H1 (cell line): Measurements from ENCODE around the gene TNS2. TPM values are rescaled to one million over a fixed set of nuclear protein-coding genes. Genes with fewer than 3 reads are reported as not detected.

Experiments used
- CTCF ChIA-PET: fragments of 300-600 bp; sonication (Branson Sonifier 250); formaldehyde crosslinking; loops from one replicate; lab custom pipeline; 2021; ENCODE audit not compliant: partially characterized antibody; lab: Charles Lee
- POLR2A ChIA-PET: fragments of 300-600 bp; sonication (Branson Sonifier 250); formaldehyde crosslinking; loops from one replicate; lab custom pipeline; 2021; ENCODE audit warnings: inconsistent platforms; ENCODE audit not compliant: partially characterized antibody; lab: Charles Lee
- DNase-seq, 2 experiments: peaks; one replicate each; pipeline versions ENCODE4 v3.0.0 to v3.0.0-alpha.2; 2010 to 2022; ENCODE audit warnings: low spot score in 2 of 2, low read depth in 1 of 2, mixed read lengths in 1 of 2
- FAIRE-seq: peaks from 2 replicates; lab custom pipeline; 2011; peaks lifted over from hg19 to GRCh38; lab: Jason Lieb, UNC
- H2AFZ ChIP-seq: 2 replicates; pipeline ENCODE4 v1.8.1; 2012; ENCODE audit warnings: low read length, inconsistent platforms
- H2AK5ac ChIP-seq: 2 replicates; pipeline ENCODE4 v1.6.1; 2013; ENCODE audit warnings: low read depth, low read length
- H2BK120ac ChIP-seq: replicated peaks from 2 replicates; pipeline ENCODE3; 2013; ENCODE audit warnings: low read depth, low read length, inconsistent platforms
- H2BK12ac ChIP-seq: 2 replicates; pipeline ENCODE4 v1.6.1; 2013; ENCODE audit warnings: low read depth, low read length
- H2BK15ac ChIP-seq: 2 replicates; pipeline ENCODE4 v1.6.1; 2013; ENCODE audit warnings: low read length
- H2BK20ac ChIP-seq: 2 replicates; pipeline ENCODE4 v1.6.1; 2013; ENCODE audit warnings: low read length
- H2BK5ac ChIP-seq: 2 replicates; pipeline ENCODE4 v1.6.1; 2013; ENCODE audit warnings: low read depth, low read length
- H3K14ac ChIP-seq: 2 replicates; pipeline ENCODE4 v1.6.1; 2013; ENCODE audit warnings: inconsistent platforms; ENCODE audit not compliant: insufficient read length
- H3K18ac ChIP-seq: 2 replicates; pipeline ENCODE4 v1.6.1; 2013; ENCODE audit warnings: low read length; ENCODE audit errors: extremely low read depth
- H3K23ac ChIP-seq: 2 replicates; pipeline ENCODE4 v1.6.1; 2013; ENCODE audit warnings: inconsistent platforms; ENCODE audit not compliant: insufficient read length
- H3K23me2 ChIP-seq: 2 replicates; pipeline ENCODE4 v1.6.1; 2013; ENCODE audit warnings: low read depth, low read length
- H3K27ac ChIP-seq: 2 replicates; pipeline ENCODE4 v1.6.1; 2011; ENCODE audit warnings: low read depth, low read length, inconsistent platforms
- H3K27me3 ChIP-seq, 4 experiments: replicated peaks in 1 of 4; 1 replicate in 1 of 4; 2 replicates in 3 of 4; pipeline versions ENCODE4 v1.6.1 to v1.8.1; 2011 to 2013; ENCODE audit warnings: low read length in 3 of 4, mild to moderate bottlenecking in 3 of 4, inconsistent platforms in 2 of 4, mixed read lengths in 2 of 4, moderate library complexity in 1 of 4; ENCODE audit not compliant: control insufficient read depth in 3 of 4, insufficient read depth in 3 of 4; ENCODE audit errors: extremely low read depth in 1 of 4
- H3K36me3 ChIP-seq, 4 experiments: 2 replicates each; pipeline versions ENCODE4 v1.6.1 to v1.8.1; 2011 to 2013; ENCODE audit warnings: mild to moderate bottlenecking in 4 of 4, low read length in 3 of 4, moderate library complexity in 2 of 4, control low read depth in 1 of 4, inconsistent platforms in 1 of 4; ENCODE audit not compliant: insufficient read depth in 4 of 4, control insufficient read depth in 2 of 4
- H3K4ac ChIP-seq: replicated peaks from 2 replicates; pipeline ENCODE3; 2013; ENCODE audit warnings: low read length, low read depth, mixed read lengths, inconsistent platforms; ENCODE audit not compliant: insufficient read length
- H3K4me1 ChIP-seq, 4 experiments: replicated peaks in 1 of 4; 1 replicate in 1 of 4; 2 replicates in 3 of 4; pipeline versions ENCODE4 v1.6.1 to v1.8.1; 2011 to 2013; ENCODE audit warnings: low read length in 3 of 4, inconsistent platforms in 2 of 4, mixed read lengths in 1 of 4; ENCODE audit not compliant: insufficient read depth in 4 of 4, control insufficient read depth in 3 of 4
- H3K4me2 ChIP-seq, 2 experiments: 2 replicates each; pipeline versions ENCODE4 v1.6.1 to v1.8.1; 2011 to 2013; ENCODE audit warnings: low read depth in 2 of 2, low read length in 2 of 2, control low read depth in 1 of 2, inconsistent platforms in 1 of 2, mild to moderate bottlenecking in 1 of 2; ENCODE audit not compliant: insufficient read depth in 1 of 2
- H3K4me3 ChIP-seq, 4 experiments: fragments of 200-600, 300-600 bp in 1 of 4; sonication (generic), shearing (Covaris generic), sonication (Bioruptor Twin) in 1 of 4; 2 replicates each; pipeline versions ENCODE4 v1.5.1 to v1.8.1; 2011 to 2016; ENCODE audit warnings: low read length in 4 of 4, low read depth in 3 of 4, control low read depth in 2 of 4, inconsistent platforms in 2 of 4, mild to moderate bottlenecking in 2 of 4, mixed read lengths in 1 of 4, moderate library complexity in 1 of 4; ENCODE audit not compliant: insufficient read depth in 2 of 4; ENCODE audit errors: extremely low read depth in 1 of 4
- H3K56ac ChIP-seq: replicated peaks from 2 replicates; pipeline ENCODE3; 2013; ENCODE audit warnings: low read depth, mild to moderate bottlenecking, mixed read lengths, low read length, inconsistent platforms; ENCODE audit not compliant: insufficient read length
- H3K79me1 ChIP-seq: 2 replicates; pipeline ENCODE4 v1.6.1; 2013; ENCODE audit warnings: low read depth, low read length, control low read depth
- H3K79me2 ChIP-seq, 2 experiments: 2 replicates each; pipeline versions ENCODE4 v1.6.1 to v1.8.1; 2012 to 2013; ENCODE audit warnings: low read length in 2 of 2, mild to moderate bottlenecking in 2 of 2, inconsistent platforms in 1 of 2; ENCODE audit not compliant: insufficient read depth in 2 of 2, control insufficient read depth in 1 of 2
- H3K9ac ChIP-seq, 4 experiments: replicated peaks in 1 of 4; 1 replicate in 1 of 4; 2 replicates in 3 of 4; pipeline versions ENCODE4 v1.6.1 to v1.8.1; 2011 to 2013; ENCODE audit warnings: low read depth in 3 of 4, low read length in 3 of 4, control low read depth in 2 of 4, mild to moderate bottlenecking in 2 of 4, moderate library complexity in 2 of 4, inconsistent platforms in 1 of 4; ENCODE audit errors: extremely low read depth in 1 of 4
- H3K9me3 ChIP-seq, 2 experiments: 2 replicates each; pipeline versions ENCODE4 v1.6.1 to v1.8.1; 2012 to 2013; ENCODE audit warnings: mild to moderate bottlenecking in 2 of 2, moderate library complexity in 2 of 2, control low read depth in 1 of 2, inconsistent platforms in 1 of 2, low read depth in 1 of 2, low read length in 1 of 2, mixed read lengths in 1 of 2; ENCODE audit not compliant: insufficient read depth in 2 of 2
- H4K20me1 ChIP-seq, 2 experiments: replicated peaks in 1 of 2; 2 replicates each; pipeline versions ENCODE3 to v1.8.1; 2011 to 2013; ENCODE audit warnings: inconsistent platforms in 2 of 2, low read length in 2 of 2, mild to moderate bottlenecking in 1 of 2; ENCODE audit not compliant: insufficient read depth in 2 of 2, control insufficient read depth in 1 of 2
- H4K5ac ChIP-seq: 2 replicates; pipeline ENCODE4 v1.6.1; 2013; ENCODE audit warnings: low read length, low read depth, mixed read lengths, inconsistent platforms; ENCODE audit not compliant: insufficient read length
- H4K8ac ChIP-seq: 2 replicates; pipeline ENCODE4 v1.8.0; 2013; ENCODE audit warnings: mild to moderate bottlenecking, moderate library complexity, low read length, inconsistent platforms; ENCODE audit not compliant: insufficient read depth; ENCODE audit errors: extremely low read depth
- H4K91ac ChIP-seq: replicated peaks from 2 replicates; pipeline ENCODE3; 2013; ENCODE audit warnings: low read length, mixed read lengths, inconsistent platforms; ENCODE audit not compliant: insufficient read length
- BACH1 ChIP-seq: IDR thresholded peaks from 2 replicates; pipeline ENCODE4 v1.6.1; 2012; ENCODE audit warnings: low read length, improper control_type of control experiment
- CBX5 ChIP-seq: fragments of 300-800, 300-1000 bp; sonication (generic); IDR thresholded peaks from 2 replicates; pipeline ENCODE4 v1.7.1; 2016; ENCODE audit warnings: antibody characterized with exemption, low read length, low read depth
- CEBPB ChIP-seq: IDR thresholded peaks from 2 replicates; pipeline ENCODE4 v1.6.1; 2012; ENCODE audit warnings: low read depth, low read length
- CHD1 ChIP-seq: IDR thresholded peaks from 2 replicates; pipeline ENCODE4 v1.6.1; 2012; ENCODE audit warnings: low read depth, low read length, improper control_type of control experiment
- CTBP2 ChIP-seq: IDR thresholded peaks from 2 replicates; pipeline ENCODE4 v1.7.0; 2011; ENCODE audit warnings: borderline replicate concordance, mild to moderate bottlenecking, moderate library complexity, mixed read lengths, low read length; ENCODE audit not compliant: insufficient read depth, insufficient read length
- EGR1 ChIP-seq: IDR thresholded peaks from 2 replicates; pipeline ENCODE4 v1.6.1; 2011; ENCODE audit warnings: low read depth, low read length, borderline replicate concordance
- EZH2 ChIP-seq: fragments of 200-600 bp; sonication (generic); IDR thresholded peaks from 2 replicates; pipeline ENCODE4 v1.7.1; 2012; ENCODE audit warnings: low read depth, mild to moderate bottlenecking, moderate library complexity, low read length, inconsistent platforms; ENCODE audit not compliant: severe bottlenecking
- HDAC2 ChIP-seq, 2 experiments: fragments of 300-600 bp in 1 of 2; sonication (generic) in 1 of 2; IDR thresholded peaks; 2 replicates each; pipeline ENCODE4 v1.6.1; 2011 to 2012; ENCODE audit warnings: low read depth in 2 of 2, low read length in 2 of 2, mild to moderate bottlenecking in 2 of 2, moderate library complexity in 2 of 2, borderline replicate concordance in 1 of 2, inconsistent platforms in 1 of 2
- NRF1 ChIP-seq: IDR thresholded peaks from 2 replicates; pipeline ENCODE4 v1.6.1; 2011; ENCODE audit warnings: mild to moderate bottlenecking, low read depth, low read length, improper control_type of control experiment
- SIRT6 ChIP-seq: IDR thresholded peaks from one replicate; pipeline ENCODE4 v1.7.1; 2012; ENCODE audit warnings: low read length, inconsistent platforms
- SIX5 ChIP-seq: IDR thresholded peaks from 2 replicates; pipeline ENCODE4 v1.6.1; 2011; ENCODE audit warnings: mild to moderate bottlenecking, low read depth, low read length
- WGBS, 2 experiments: shearing (Covaris generic) in 1 of 2; methylation state at CpG; one replicate each; pipeline versions ENCODE4 v1.1.6 to v1.1.7; 2013 to 2015; ENCODE audit warnings: low lambda C conversion rate in 2 of 2, mixed read lengths in 2 of 2, inconsistent platforms in 1 of 2, low coverage in 1 of 2, missing lambda C conversion rate in 1 of 2; ENCODE audit not compliant: insufficient replicate concordance in 2 of 2, insufficient coverage in 1 of 2, insufficient read length in 1 of 2; ENCODE audit errors: extremely low coverage in 1 of 2, missing lambda C conversion rate in 1 of 2; 5-methylcytosine and 5-hydroxymethylcytosine counted together
- polyA plus RNA-seq, 7 experiments: library from polyadenylated mRNA; depleted of rRNA in 3 of 7; stranded (reverse) in 5 of 7; unstranded in 2 of 7; fragments of >200 nt in 5 of 7; fragments of 200-250 nt in 2 of 7; gene quantifications; 1 replicate in 5 of 7; 2 replicates in 1 of 7; 4 replicates in 1 of 7; pipeline versions ENCODE4 v1.2.1 to v1.2.3, GENCODE V29; 2011 to 2013; ENCODE audit warnings: missing spikeins in 2 of 7, mixed read lengths in 2 of 7
- total RNA-seq: library from RNA; stranded (reverse); fragmentation: NEBNext Ultra II Directional; extraction: Animal tissue kit (Norgen Biotek cat#: 25700); gene quantifications from 2 replicates; pipeline ENCODE4 v1.2.1, GENCODE V29; 2021
- TF ChIP-seq, protein P1 (sequence below): IDR thresholded peaks from 2 replicates; pipeline ENCODE4 v1.6.1; 2012; ENCODE audit warnings: low read length, inconsistent platforms

TNS2 gene
- total and polyA plus RNA-seq, 2 of the 8 experiments (the other 6 are each of a cell fraction or from before 2014, with no cell fraction given), result 2.8 to 4.7 TPM

DNA sequence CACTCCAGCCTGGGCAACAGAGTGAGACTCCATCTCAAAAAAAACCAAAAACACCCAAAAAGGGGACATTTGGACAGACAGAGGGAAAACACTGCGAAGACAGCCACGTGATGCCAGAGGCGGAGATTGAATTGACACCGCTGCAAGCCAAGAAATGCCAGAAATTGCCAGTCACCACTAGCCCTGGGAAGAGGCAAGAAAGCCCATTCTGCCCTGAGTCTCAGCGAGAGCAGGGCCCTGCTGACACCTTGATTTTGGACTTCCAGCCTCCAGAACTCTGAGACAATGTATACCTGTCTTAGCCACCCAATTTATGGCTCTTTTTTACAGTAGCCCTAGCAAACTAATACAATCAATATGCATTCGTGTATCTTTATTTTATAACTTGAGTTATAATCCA lies 40.2 kb downstream of the TNS2 start:
- Histone ChIP-seq H4K20me1 (no peaks in the 10 kb centered on the region), H3K27me3 (peaks cover 0 to 3% (median 0%) of the 10 kb centered on the region in 4 experiments; a peak in 1 of 7 replicates), H3K9me3 (no peaks in the 10 kb centered on the region), H2AFZ (no peak overlapping the region), H2BK12ac (no peak overlapping the region), H3K23me2 (no peaks in the 10 kb centered on the region), H3K9ac (no peak overlapping the region), H4K8ac (no peak overlapping the region), H2AK5ac (no peak overlapping the region), H3K14ac (no peak overlapping the region), H3K79me1 (no peaks in the 10 kb centered on the region), H3K27ac (no peak overlapping the region), H3K18ac (no peak overlapping the region), H2BK5ac (no peak overlapping the region), H3K23ac (no peak overlapping the region), H2BK20ac (no peak overlapping the region), H3K4me1 (peaks cover 0 to 3% (median 0%) of the 10 kb centered on the region in 4 experiments; a peak in 1 of 7 replicates), H3K4me2 (no peak overlapping the region), H3K4ac (no peak overlapping the region), H3K36me3 (no peaks in the 10 kb centered on the region), H4K5ac (no peak overlapping the region), H2BK15ac (no peak overlapping the region), H3K4me3 (no peak overlapping the region), H2BK120ac (no peak overlapping the region), H3K56ac (no peak overlapping the region), H4K91ac (no peak overlapping the region), H3K79me2 (no peaks in the 10 kb centered on the region)
- ChIA-PET CTCF (interaction anchor here (19.1 kb wide), 1 partner anchor 20 kb away, joined by 531 read pairs; the partner anchor contains the start of gene SPRYD3), POLR2A (no interaction called here)
- WGBS, 2 experiments, result 93% methylated on average over 6 of the region's 6 CpGs; no CpG with 5 or more reads in 1 of the 2 experiments
- DNase-seq (no peak), FAIRE-seq (no peak)
- TF ChIP-seq CTBP2 (no peak), EZH2 (no peak), SIRT6 (no peak), CEBPB (no peak), CBX5 (no peak), SIX5 (no peak), CHD1 (no peak), NRF1 (no peak), EGR1 (no peak), HDAC2 (IDR thresholded peaks at IDR 0.05; ENCODE audit: borderline replicate concordance in 1 of 2, low read depth in 2 of 2, low read length in 2 of 2) (no peak), BACH1 (no peak)
- TF ChIP-seq, protein P1, sequence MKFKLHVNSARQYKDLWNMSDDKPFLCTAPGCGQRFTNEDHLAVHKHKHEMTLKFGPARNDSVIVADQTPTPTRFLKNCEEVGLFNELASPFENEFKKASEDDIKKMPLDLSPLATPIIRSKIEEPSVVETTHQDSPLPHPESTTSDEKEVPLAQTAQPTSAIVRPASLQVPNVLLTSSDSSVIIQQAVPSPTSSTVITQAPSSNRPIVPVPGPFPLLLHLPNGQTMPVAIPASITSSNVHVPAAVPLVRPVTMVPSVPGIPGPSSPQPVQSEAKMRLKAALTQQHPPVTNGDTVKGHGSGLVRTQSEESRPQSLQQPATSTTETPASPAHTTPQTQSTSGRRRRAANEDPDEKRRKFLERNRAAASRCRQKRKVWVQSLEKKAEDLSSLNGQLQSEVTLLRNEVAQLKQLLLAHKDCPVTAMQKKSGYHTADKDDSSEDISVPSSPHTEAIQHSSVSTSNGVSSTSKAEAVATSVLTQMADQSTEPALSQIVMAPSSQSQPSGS, result no peak
